ENCODE measurements around the gene CCDC63. TPM values are rescaled to one million over a fixed set of nuclear protein-coding genes. Genes with fewer than 3 reads are reported as not detected.
"Not testable (repeated sequence)": the region's sequence is repeated elsewhere in the genome, so short reads cannot be mapped to it uniquely, and the experiment has no call there.

The CCDC63 gene
- total RNA-seq, 1 donor from 2014 or later = not detected

DNA sequence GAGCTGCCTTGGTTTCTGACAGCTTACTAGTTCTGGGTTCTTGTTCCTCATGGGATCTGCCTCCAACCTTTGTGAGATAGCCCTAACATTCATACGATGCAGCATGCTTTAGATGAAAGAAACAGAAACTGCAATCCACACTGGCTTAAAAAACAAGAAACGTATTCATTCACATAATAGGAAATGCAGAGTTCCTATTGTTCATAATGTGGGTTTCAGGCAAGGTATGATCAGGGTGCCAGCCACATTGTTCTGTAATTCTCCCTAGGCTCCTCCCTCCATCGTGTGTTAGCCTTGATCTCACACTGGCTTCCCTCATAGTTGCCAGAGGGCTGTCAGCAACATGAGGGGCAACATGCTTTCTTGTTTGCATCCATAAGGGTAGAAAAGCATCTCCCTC lies 2.7 kb upstream of the CCDC63 start:
- no peak for DNase-seq (ENCODE audit: low read depth)

DNA sequence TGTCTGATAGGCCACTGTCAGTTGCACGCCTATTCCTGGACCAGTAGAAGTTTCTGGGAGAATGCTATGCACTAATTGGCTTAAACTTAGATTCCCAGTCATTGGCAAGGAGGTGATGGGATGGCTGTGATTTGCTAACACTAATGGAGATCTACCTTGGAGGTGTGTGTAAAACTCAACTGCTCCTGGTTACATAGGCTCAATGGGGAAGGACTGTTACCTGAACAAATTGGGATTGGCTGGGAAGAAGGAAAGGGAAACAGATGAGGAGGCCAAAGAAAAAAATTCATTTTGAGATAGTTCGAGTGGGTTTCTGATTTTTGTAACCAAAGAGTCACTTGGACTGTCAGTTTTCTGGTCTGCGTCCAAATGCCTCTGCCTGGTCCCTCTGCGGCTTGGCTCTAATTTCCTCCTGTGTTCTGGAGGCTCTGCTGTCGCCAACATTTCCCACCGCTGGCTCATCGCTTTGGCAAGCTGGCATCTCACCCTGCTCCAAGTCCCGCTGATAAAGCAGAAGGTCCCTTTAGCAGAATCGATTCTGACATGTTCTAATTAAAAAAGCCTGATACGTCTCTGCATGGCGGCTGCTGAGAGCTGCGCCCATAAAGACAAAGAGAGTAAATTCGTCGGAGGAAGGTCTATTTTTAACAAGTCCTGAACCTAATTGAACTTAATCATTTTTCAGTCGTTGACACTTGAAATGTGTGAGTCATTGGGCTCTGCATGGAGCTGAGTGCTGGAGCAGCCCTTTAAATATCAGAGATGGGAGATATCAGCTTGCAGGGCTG lies 2.0 kb upstream of the CCDC63 start:
- DNase-seq (ENCODE audit: low read depth) = peak; percentile 77

GRCh38 chr12:110845339-110845682 lies 1.5 kb upstream of the CCDC63 start:
- DNase-seq (ENCODE audit: low read depth) = no peak

- no peak for DNase-seq (ENCODE audit: low read depth)
Observed at GRCh38 chr12:110848314-110848923, 1.6 kb downstream of the CCDC63 start.

DNA sequence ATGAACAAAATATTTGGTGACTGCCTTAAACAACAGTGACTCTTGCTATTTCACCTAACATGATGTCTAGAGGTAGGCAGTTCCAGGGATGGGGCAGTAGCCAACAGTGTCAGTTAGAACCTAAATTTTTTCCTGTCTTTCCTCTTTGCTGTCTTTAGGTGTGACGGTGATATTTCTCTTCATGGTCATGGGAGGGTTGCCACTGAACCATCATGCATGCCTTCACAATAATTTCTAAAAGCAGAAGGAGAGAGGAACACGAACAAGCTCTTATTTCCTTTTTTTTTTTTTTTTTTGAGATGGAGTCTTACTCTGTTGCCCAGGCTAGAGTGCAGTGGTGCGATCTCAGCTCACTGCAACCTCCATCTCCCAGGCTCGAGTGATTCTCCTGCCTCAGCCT lies 2.4 kb downstream of the CCDC63 start:
- DNase-seq (ENCODE audit: low read depth) = no peak

- no peak for DNase-seq (ENCODE audit: low read depth)
Observed at GRCh38 chr12:110849748-110850403, 3.1 kb downstream of the CCDC63 start.

DNA sequence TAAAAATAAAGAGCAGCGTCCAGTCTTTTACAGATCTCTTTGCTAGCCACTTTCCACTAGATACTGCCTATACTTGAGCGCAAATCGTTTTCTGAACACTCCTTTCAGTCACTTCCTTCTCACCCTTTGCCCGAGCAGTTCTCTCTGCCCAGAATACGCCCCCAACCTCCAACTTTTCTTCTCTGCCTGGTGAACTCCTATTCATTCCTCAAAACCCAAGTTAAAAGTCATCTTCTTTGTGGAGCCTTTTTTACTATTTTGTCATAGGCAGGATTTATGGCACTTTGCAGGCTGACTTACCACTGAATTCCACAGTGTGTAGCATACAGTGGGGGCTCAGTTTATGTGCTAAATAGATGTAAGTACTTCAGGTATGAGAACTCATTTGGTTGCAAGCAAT lies 4.0 kb downstream of the CCDC63 start:
- DNase-seq (ENCODE audit: low read depth) = no peak

GRCh38 chr12:110853836-110854235 lies 7.0 kb downstream of the CCDC63 start:
- DNase-seq (ENCODE audit: low read depth) = peak; percentile 54

DNA sequence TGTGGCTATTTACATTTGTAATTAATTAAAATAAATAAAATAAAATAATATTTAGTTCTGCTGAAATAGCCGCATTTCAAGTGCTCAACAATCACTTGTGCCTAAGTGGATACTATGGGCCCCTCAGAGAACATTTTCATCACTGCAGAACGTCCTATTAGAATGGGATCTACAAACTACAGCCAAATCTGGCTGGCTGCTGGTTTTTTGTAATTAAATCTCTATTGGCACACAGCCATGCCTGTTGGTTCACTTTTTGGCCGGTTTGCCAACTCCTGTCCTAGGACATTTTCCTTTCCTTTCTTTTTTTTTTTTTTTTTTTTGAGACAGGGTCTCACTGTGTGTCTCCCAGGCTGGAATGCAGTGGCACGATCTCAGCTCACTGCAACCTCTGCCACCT lies 9.8 kb downstream of the CCDC63 start:
- DNase-seq (ENCODE audit: low read depth) = no peak

DNA sequence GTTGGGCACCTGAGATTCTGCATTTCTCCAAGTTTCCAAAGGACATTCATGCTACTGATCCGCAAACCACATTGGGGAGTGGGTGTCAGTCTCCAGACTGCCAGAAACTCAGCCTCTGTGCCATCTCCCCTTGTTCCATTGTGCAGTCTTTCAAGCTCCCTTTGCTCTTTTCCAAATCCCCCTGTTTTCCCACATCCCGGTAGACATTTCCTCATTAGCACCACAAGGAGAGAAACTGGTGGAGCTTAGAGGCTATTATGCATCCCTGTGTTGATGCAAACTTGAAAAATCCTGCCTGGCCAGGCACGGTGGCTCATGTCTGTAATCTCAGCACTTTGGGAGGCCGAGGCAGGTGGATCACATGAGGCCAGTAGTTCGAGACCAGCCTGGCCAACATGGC lies 10.7 kb downstream of the CCDC63 start:
- no peak for DNase-seq (ENCODE audit: low read depth)

GRCh38 chr12:110857954-110858353 lies 11.2 kb downstream of the CCDC63 start:
- DNase-seq (ENCODE audit: low read depth) = not testable (repeated sequence)

GRCh38 chr12:110858848-110859247 lies 12.1 kb downstream of the CCDC63 start:
- DNase-seq (ENCODE audit: low read depth) = peak; percentile 55

GRCh38 chr12:110860833-110861296 lies 14.1 kb downstream of the CCDC63 start:
- no peak for DNase-seq (ENCODE audit: low read depth)

DNA sequence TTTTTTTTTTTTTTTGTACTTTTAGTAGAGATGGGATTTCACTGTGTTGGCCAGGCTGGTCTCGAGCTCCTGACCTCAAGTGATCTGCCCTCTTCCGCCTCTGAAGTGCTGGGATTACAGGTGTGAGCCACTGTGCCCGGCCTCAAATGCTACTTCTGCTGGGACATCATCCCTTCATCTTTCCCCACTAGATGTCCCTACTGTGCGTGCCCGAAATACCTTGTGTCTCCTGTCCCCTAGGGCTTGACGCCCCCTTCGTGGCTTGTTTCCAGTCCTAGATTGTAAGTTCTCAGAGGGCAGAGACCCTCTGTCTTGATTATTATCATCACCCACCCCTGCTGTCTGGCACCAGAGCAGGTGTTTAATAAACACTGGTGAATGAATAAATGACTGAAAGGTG lies 14.9 kb downstream of the CCDC63 start:
- no peak for DNase-seq (ENCODE audit: low read depth)

- no peak for DNase-seq (ENCODE audit: low read depth)
Observed at GRCh38 chr12:110862329-110862728, 15.5 kb downstream of the CCDC63 start.

DNA sequence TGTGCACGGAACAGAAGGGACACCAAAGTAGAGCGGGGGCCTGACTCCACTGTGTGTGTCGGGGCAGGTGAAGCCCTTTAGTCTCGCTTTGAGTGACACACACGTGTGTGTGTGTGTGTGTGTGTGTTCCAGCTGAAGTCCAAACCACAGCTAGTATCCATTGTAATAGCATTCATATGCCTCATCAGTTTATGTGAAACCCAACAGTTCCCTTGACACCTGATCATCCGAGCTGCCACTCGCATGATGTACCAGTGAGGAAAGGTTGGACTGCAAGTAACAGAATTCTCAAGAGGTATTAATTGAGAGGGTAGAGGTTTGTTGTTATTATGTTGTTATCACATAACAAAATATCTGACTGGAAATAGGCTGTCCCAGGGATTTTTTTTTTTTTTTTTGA lies 16.4 kb downstream of the CCDC63 start:
- peak; percentile 10 for DNase-seq (ENCODE audit: low read depth)

GRCh38 chr12:110865521-110865920 lies 18.7 kb downstream of the CCDC63 start:
- DNase-seq (ENCODE audit: low read depth) = no peak

- no peak for DNase-seq (ENCODE audit: low read depth)
Observed at GRCh38 chr12:110869026-110869425, 22.2 kb downstream of the CCDC63 start.

DNA sequence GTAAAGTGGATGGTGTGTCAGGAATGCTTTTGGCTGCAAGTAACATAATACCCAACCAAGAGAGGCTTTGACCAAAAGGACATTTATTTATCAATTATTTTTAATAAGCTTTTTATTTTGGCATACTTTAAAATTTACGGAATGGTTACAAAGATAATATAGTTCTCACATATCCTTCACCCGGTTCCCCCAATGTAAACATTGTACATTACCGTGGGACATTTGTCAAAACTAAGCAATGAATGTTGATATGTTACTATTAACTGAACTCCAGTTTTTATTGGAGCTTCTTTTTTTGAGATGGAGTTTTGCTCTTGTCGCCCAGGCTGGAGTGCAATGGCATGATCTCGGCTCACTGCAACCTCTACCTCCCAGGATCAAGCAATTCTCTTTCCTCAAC lies 23.0 kb downstream of the CCDC63 start:
- no peak for DNase-seq (ENCODE audit: low read depth)

DNA sequence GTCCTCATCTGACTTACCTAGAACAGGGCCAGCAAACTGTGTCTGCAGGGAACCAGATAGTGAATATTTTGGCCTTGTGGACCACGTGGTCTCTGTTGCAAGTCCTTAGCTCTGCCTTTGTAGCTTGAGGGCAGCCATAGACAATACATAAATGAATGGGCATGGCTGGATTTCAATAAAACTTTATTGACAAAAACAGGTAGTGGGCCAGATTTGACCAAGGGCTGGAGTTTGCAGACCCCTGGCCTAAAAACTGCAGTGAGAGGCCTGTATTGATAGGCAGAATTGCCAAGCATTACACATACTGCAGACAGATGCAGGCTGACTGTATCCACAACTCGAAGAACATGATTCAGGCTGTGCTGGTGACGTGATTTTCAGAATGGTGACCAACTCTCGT lies 25.3 kb downstream of the CCDC63 start:
- no peak for DNase-seq (ENCODE audit: low read depth)

GRCh38 chr12:110874351-110874750 lies 27.6 kb downstream of the CCDC63 start:
- DNase-seq (ENCODE audit: low read depth) = no peak

DNA sequence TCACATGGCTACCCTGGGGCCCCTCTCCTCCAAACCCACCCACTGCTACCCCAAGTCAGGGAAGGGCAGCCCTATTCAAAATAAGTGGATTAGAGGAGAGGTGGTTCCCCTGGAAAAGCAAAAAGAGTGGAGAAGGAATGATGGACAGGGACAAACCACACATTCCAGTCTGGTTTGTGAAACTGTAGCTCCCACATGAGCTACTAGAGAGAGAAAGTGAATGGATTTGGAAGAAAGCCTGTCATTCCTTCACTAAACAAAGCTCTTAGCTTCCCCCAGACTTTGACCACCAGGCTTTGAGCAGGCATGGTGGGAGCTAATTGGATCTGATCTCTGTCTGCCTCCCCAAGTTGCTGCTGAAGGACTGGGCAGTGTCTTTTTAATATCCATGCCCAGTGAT lies 28.0 kb downstream of the CCDC63 start:
- DNase-seq (ENCODE audit: low read depth) = peak; percentile 22

DNA sequence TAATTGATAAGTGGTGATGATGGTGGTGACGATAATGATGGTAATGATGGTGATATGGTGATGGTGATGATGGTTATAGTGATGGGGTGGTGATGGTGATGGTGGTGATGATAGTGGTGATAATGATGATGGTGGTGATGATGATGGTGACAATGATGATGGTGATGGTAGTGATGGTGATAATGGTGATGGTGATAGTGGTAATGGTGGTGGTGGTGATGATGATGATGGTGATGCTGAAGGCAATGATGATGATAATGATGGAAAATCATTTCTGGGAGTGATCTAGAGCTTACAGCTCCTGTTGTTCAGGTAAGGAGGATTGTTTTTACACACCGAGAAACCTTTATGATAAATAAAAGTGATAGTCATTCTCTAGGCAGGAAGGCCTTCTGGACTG lies 33.9 kb downstream of the CCDC63 start:
- no peak for DNase-seq (ENCODE audit: low read depth)

All from myocyte (in vitro differentiated cells).